Lung (tissue), 12 donors: ENCODE data around the gene PPP1R2C. TPM values are rescaled to one million over a fixed set of nuclear protein-coding genes. Genes with fewer than 3 reads are reported as not detected.

Experiments used
- ATAC-seq: fragments of 200-7000 bp; cut with Tn5 transposase; one replicate; pipeline ENCODE4 v1.9.1; 2020; ENCODE audit warnings: moderate number of reproducible peaks; ENCODE audit not compliant: insufficient read depth, low FRiP score
- DNase-seq, 3 donors: peaks; one replicate each; pipeline ENCODE4 v3.0.0-alpha.2; 2013 to 2017
- H3K27ac ChIP-seq, 2 donors: one replicate each; pipeline ENCODE4 v1.5.1; 2013; ENCODE audit warnings: mild to moderate bottlenecking in 2 of 2, moderate library complexity in 2 of 2, control low read depth in 1 of 2, inconsistent platforms in 1 of 2, low read depth in 1 of 2, low read length in 1 of 2
- H3K27me3 ChIP-seq, 3 donors: one replicate each; pipeline ENCODE4 v1.5.1; 2013; ENCODE audit warnings: low read length in 2 of 3; ENCODE audit not compliant: control insufficient read depth in 3 of 3, insufficient read depth in 3 of 3
- H3K36me3 ChIP-seq, 4 donors: one replicate each; pipeline ENCODE4 v1.5.1; 2013; ENCODE audit warnings: low read length in 4 of 4, mild to moderate bottlenecking in 1 of 4, moderate library complexity in 1 of 4; ENCODE audit not compliant: control insufficient read depth in 4 of 4, insufficient read depth in 4 of 4
- H3K4me1 ChIP-seq, 5 donors: one replicate each; pipeline ENCODE4 v1.5.1; 2013; ENCODE audit warnings: low read length in 5 of 5, mild to moderate bottlenecking in 2 of 5, moderate library complexity in 1 of 5; ENCODE audit not compliant: control insufficient read depth in 5 of 5, insufficient read depth in 5 of 5
- H3K4me3 ChIP-seq: one replicate; pipeline ENCODE4 v1.5.1; 2013; ENCODE audit warnings: mild to moderate bottlenecking, control low read depth, moderate library complexity
- H3K9ac ChIP-seq, 2 donors: one replicate each; pipeline ENCODE4 v1.5.1; 2013; ENCODE audit warnings: low read length in 2 of 2, control low read depth in 1 of 2; ENCODE audit not compliant: insufficient read depth in 1 of 2
- H3K9me3 ChIP-seq, 4 donors: one replicate each; pipeline ENCODE4 v1.5.1; 2013; ENCODE audit warnings: low read length in 3 of 4, mild to moderate bottlenecking in 1 of 4, moderate library complexity in 1 of 4; ENCODE audit not compliant: control insufficient read depth in 4 of 4, insufficient read depth in 3 of 4
- CTCF ChIP-seq: IDR thresholded peaks from 2 replicates; pipeline ENCODE4 v1.5.1; 2012; ENCODE audit warnings: mild to moderate bottlenecking; ENCODE audit errors: control extremely low read depth, extremely low read depth
- WGBS, 2 donors: extraction: QIAGEN DNeasy Blood & Tissue Kit; methylation state at CpG; one replicate each; pipeline ENCODE4 v1.1.7; 2013; 5-methylcytosine and 5-hydroxymethylcytosine counted together
- polyA plus RNA-seq, 2 donors: library from polyadenylated mRNA; stranded (reverse); fragments of 200-250 nt; gene quantifications; one replicate each; pipeline ENCODE4 v1.2.1, GENCODE V29; 2013
- total RNA-seq, 2 donors: library from RNA; depleted of rRNA in 1 of 2; stranded (reverse); fragments of >200 nt in 1 of 2; gene quantifications; one replicate each; pipeline ENCODE4 v1.2.1, GENCODE V29; 2014 to 2021
- donor health status: control.
- donor health status: control.
- donor health status: Bipolar disorder and iron deficiency.
- donor health status: healthy.
- donor health status: DM: yes; HTN: yes; CAD: no.

Gene PPP1R2C
- total and polyA plus RNA-seq, 4 donors, result not detected

- 82 to 83% methylated on average over 2 of the region's 2 CpGs for WGBS, 2 donors
- DNase-seq, result peak in 2 of 3 donors; percentile 85 to 86
- H3K9ac ChIP-seq, result no peak overlapping the region
- H3K4me1 ChIP-seq, result peaks cover 0 to 3% (median 0%) of the 10 kb centered on the region in 5 donors
- no peak for TF ChIP-seq CTCF
- H3K9me3 ChIP-seq, result no peaks in the 10 kb centered on the region
- no peak overlapping the region for H3K27ac ChIP-seq
- no peak for ATAC-seq
- H3K36me3 ChIP-seq, result no peaks in the 10 kb centered on the region
- no peak overlapping the region for H3K4me3 ChIP-seq
- peaks cover 0 to 7% (median 3%) of the 10 kb centered on the region in 3 donors for H3K27me3 ChIP-seq
Observed at GRCh38 chrX:42735250-42735649, 42.7 kb downstream of the PPP1R2C start.

GRCh38 chrX:42732506-42732905, 45.5 kb downstream of the PPP1R2C start:
- H3K4me1 ChIP-seq, result peaks cover 0 to 3% (median 0%) of the 10 kb centered on the region in 5 donors
- 62 to 63% methylated on average over 3 of the region's 3 CpGs for WGBS, 2 donors
- H3K9ac ChIP-seq, result no peak overlapping the region
- no peak for TF ChIP-seq CTCF
- peak; percentile 35 to 69 (median 55) for DNase-seq
- no peaks in the 10 kb centered on the region for H3K36me3 ChIP-seq
- H3K27me3 ChIP-seq, result peaks cover 0 to 3% (median 3%) of the 10 kb centered on the region in 3 donors
- H3K9me3 ChIP-seq, result no peaks in the 10 kb centered on the region
- no peak overlapping the region for H3K27ac ChIP-seq
- ATAC-seq, result no peak
- no peak overlapping the region for H3K4me3 ChIP-seq
